Measurements from ENCODE around the gene PTCH2. TPM values are rescaled to one million over a fixed set of nuclear protein-coding genes. Genes with fewer than 3 reads are reported as not detected.

Gene PTCH2
- total and polyA plus RNA-seq, 2 of the 13 experiments (the other 11 are each of a cell fraction or from before 2014, with no cell fraction given): 0.60 to 1.5 TPM

- TF ChIP-seq TSC22D2 (CRISPR knock-in tag; IDR thresholded peaks at IDR 0.05; ENCODE audit: borderline replicate concordance): no peak
- no peak for TF ChIP-seq ZNF747 (CRISPR knock-in tag; IDR thresholded peaks at IDR 0.05; ENCODE audit: borderline replicate concordance)
- TF ChIP-seq ZNF709 (CRISPR knock-in tag; IDR thresholded peaks at IDR 0.05): no peak
- no peak for TF ChIP-seq ZNF746 (CRISPR knock-in tag; IDR thresholded peaks at IDR 0.05)
- TF ChIP-seq CCAR2 (optimal IDR thresholded peaks at IDR 0.05; ENCODE audit: low read depth, low read length): no peak
- TF ChIP-seq IRF2 (CRISPR knock-in tag; IDR thresholded peaks at IDR 0.05): 0 out of 2 replicates have a peak, but pooled peaks have one; percentile 16
- TF ChIP-seq, protein P1, sequence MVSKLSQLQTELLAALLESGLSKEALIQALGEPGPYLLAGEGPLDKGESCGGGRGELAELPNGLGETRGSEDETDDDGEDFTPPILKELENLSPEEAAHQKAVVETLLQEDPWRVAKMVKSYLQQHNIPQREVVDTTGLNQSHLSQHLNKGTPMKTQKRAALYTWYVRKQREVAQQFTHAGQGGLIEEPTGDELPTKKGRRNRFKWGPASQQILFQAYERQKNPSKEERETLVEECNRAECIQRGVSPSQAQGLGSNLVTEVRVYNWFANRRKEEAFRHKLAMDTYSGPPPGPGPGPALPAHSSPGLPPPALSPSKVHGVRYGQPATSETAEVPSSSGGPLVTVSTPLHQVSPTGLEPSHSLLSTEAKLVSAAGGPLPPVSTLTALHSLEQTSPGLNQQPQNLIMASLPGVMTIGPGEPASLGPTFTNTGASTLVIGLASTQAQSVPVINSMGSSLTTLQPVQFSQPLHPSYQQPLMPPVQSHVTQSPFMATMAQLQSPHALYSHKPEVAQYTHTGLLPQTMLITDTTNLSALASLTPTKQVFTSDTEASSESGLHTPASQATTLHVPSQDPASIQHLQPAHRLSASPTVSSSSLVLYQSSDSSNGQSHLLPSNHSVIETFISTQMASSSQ (IDR thresholded peaks at IDR 0.05; ENCODE audit: low read depth): no peak
- TF ChIP-seq, protein P1 (CRISPR knock-in tag; IDR thresholded peaks at IDR 0.05; ENCODE audit: borderline replicate concordance): no peak
- TF ChIP-seq HHEX (CRISPR knock-in tag; IDR thresholded peaks at IDR 0.05): no peak
- TF ChIP-seq SATB2 (CRISPR knock-in tag; IDR thresholded peaks at IDR 0.05): no peak
- no peak for TF ChIP-seq MTF1 (CRISPR knock-in tag; IDR thresholded peaks at IDR 0.05)
- TF ChIP-seq ZNF207 (IDR thresholded peaks at IDR 0.05; ENCODE audit: borderline replicate concordance): no peak
- TF ChIP-seq ATF1 (CRISPR knock-in tag; IDR thresholded peaks at IDR 0.05): no peak
- no peak for TF ChIP-seq ZNF180 (CRISPR knock-in tag; IDR thresholded peaks at IDR 0.05; ENCODE audit: borderline replicate concordance, low read depth)
- TF ChIP-seq ZNF234 (CRISPR knock-in tag; conservative IDR thresholded peaks at IDR 0.05): no peak
- TF ChIP-seq, protein P2, sequence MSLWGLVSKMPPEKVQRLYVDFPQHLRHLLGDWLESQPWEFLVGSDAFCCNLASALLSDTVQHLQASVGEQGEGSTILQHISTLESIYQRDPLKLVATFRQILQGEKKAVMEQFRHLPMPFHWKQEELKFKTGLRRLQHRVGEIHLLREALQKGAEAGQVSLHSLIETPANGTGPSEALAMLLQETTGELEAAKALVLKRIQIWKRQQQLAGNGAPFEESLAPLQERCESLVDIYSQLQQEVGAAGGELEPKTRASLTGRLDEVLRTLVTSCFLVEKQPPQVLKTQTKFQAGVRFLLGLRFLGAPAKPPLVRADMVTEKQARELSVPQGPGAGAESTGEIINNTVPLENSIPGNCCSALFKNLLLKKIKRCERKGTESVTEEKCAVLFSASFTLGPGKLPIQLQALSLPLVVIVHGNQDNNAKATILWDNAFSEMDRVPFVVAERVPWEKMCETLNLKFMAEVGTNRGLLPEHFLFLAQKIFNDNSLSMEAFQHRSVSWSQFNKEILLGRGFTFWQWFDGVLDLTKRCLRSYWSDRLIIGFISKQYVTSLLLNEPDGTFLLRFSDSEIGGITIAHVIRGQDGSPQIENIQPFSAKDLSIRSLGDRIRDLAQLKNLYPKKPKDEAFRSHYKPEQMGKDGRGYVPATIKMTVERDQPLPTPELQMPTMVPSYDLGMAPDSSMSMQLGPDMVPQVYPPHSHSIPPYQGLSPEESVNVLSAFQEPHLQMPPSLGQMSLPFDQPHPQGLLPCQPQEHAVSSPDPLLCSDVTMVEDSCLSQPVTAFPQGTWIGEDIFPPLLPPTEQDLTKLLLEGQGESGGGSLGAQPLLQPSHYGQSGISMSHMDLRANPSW (CRISPR knock-in tag; IDR thresholded peaks at IDR 0.05; ENCODE audit: borderline replicate concordance): no peak
- no peak for TF ChIP-seq ZBTB42 (CRISPR knock-in tag; IDR thresholded peaks at IDR 0.05)
- no peak for TF ChIP-seq TP53 (CRISPR knock-in tag; conservative IDR thresholded peaks at IDR 0.05)
- TF ChIP-seq, protein P3, sequence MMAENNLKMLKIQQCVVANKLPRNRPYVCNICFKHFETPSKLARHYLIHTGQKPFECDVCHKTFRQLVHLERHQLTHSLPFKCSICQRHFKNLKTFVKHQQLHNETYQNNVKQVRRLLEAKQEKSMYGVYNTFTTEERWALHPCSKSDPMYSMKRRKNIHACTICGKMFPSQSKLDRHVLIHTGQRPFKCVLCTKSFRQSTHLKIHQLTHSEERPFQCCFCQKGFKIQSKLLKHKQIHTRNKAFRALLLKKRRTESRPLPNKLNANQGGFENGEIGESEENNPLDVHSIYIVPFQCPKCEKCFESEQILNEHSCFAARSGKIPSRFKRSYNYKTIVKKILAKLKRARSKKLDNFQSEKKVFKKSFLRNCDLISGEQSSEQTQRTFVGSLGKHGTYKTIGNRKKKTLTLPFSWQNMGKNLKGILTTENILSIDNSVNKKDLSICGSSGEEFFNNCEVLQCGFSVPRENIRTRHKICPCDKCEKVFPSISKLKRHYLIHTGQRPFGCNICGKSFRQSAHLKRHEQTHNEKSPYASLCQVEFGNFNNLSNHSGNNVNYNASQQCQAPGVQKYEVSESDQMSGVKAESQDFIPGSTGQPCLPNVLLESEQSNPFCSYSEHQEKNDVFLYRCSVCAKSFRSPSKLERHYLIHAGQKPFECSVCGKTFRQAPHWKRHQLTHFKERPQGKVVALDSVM (CRISPR knock-in tag; IDR thresholded peaks at IDR 0.05): 0 out of 2 replicates have a peak, but pooled peaks have one; percentile 28
- TF ChIP-seq CHCHD3 (CRISPR knock-in tag; IDR thresholded peaks at IDR 0.05): no peak
- no peak for TF ChIP-seq LCORL (IDR thresholded peaks at IDR 0.05)
- TF ChIP-seq LCORL (CRISPR knock-in tag; IDR thresholded peaks at IDR 0.05): 0 out of 2 replicates have a peak, but pooled peaks have one; percentile 46
- no peak for TF ChIP-seq PPARG (CRISPR knock-in tag; conservative IDR thresholded peaks at IDR 0.05)
Observed at GRCh38 chr1:44842862-44843655, at the start of gene PTCH2 (continued).

Data from HepG2 (cell line).